ENCODE results near the gene HOXD3.

The HOXD3 gene

GRCh38 chr2:176156807-176157498 is at the start of gene HOXD3:
HOXD3 (plus strand) TSS chr2:176157307; CDS start chr2:176169115, 11,808 bp downstream.
- no peak for TF ChIP-seq CTCF (IDR thresholded peaks at IDR 0.05; ENCODE audit: borderline replicate concordance, control extremely low read depth, extremely low read depth, insufficient read depth, missing control alignments)
- no peak for DNase-seq (ENCODE audit: low spot score)
- in situ Hi-C loops (cut with MboI; ENCODE audit: low sequenced_read_pairs, unreplicated experiment) = no loop called here

DNA sequence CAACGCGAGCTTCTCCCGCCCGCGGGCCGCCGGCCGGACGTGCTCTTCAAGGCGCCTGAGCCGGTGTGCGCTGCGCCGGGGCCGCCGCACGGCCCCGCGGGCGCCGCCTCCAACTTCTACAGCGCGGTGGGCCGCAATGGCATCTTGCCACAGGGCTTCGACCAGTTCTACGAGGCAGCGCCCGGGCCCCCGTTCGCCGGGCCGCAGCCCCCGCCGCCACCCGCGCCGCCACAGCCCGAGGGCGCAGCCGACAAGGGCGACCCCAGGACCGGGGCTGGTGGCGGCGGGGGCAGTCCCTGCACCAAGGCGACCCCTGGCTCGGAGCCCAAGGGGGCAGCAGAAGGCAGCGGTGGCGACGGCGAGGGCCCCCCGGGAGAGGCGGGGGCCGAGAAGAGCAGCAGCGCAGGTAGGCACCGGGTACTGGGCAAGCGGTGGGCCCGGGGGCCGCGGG is 49.4 kb upstream of the HOXD3 start:
- in situ Hi-C loops (cut with MboI; ENCODE audit: low sequenced_read_pairs, unreplicated experiment) = no loop called here
- no peak for TF ChIP-seq CTCF (IDR thresholded peaks at IDR 0.05; ENCODE audit: borderline replicate concordance, control extremely low read depth, extremely low read depth, insufficient read depth, missing control alignments)
- DNase-seq (ENCODE audit: low spot score) = no peak

DNA sequence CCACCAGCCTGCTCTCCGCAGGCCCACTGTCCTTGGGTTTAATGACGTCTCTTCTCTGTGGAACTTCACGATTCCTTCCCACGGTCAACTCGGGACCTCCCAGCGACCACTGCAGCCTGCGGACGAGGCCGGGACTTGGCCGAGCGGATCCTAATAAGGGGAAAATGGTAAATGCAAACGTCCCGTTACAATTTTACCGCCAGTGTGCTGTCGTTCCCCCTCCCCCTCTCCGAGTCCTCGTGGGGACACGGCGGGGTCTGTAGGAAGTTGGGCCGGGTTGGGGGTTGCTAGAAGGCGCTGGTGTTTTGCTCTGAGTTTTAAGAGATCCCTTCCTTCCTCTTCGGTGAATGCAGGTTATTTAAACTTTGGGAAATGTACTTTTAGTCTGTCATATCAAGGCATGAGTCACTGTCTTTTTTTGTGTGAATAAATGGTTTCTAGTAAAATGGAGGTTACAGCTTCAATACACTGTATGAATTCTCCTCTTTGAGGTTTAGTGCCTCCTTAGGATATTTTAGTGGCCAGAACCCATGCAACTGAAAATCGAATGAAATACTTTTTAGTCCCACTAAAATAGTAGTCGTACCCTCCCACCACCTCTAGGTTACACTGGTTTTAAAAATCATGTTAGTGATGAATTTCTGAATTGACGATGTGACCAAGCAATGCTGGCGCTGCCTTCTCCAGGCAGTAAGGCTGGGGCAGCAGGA is 47.8 kb upstream of the HOXD3 start:
- in situ Hi-C loops (cut with MboI; ENCODE audit: low sequenced_read_pairs, unreplicated experiment) = no loop called here
- no peak for DNase-seq (ENCODE audit: low spot score)
- no peak for TF ChIP-seq CTCF (IDR thresholded peaks at IDR 0.05; ENCODE audit: borderline replicate concordance, control extremely low read depth, extremely low read depth, insufficient read depth, missing control alignments)

GRCh38 chr2:176109946-176110345 is 47.2 kb upstream of the HOXD3 start:
- no peak for TF ChIP-seq CTCF (IDR thresholded peaks at IDR 0.05; ENCODE audit: borderline replicate concordance, control extremely low read depth, extremely low read depth, insufficient read depth, missing control alignments)
- in situ Hi-C loops (cut with MboI; ENCODE audit: low sequenced_read_pairs, unreplicated experiment) = no loop called here
- DNase-seq (ENCODE audit: low spot score) = no peak

DNA sequence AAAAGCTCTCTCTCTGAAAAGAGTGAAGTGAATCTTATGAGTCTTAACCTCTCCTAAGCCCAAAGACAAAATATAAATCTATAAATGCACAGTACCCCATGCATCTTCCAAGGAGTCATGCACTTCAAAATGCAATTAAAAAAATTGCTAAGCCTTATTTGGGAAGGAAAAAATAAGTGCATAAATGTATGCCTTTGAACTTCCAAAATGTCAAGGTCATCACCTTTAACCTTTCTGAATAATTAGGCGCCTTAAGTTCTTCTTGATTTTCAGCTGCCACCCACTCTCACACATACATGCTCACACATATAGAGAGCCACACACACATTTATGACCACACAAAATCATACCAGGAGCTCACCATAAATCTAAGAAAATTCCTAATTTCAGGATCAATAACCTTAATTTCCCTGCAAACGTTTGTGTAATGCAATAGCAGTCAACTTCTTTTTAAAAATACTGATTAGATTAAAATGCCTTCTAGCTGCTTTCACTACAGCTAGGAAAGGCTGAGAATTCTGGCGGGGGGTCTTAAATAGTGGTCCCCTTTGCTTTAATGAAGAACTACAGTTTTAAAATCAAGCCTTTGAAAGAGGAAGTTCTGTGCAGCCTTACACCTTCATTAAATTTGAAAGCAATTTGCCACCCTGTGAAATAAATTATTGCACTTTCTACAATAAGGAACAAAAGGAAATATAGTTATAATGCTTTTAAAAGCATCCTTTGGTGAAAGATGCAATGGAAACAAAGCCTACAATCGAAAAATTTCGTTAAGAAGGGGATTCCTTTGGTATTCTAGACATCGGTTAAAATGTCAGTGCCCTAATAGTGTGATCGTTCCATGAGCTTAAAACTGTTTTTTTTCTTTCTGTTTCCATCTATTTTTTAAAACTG is 46.4 kb upstream of the HOXD3 start:
- in situ Hi-C loops (cut with MboI; ENCODE audit: low sequenced_read_pairs, unreplicated experiment) = no loop called here
- TF ChIP-seq CTCF (IDR thresholded peaks at IDR 0.05; ENCODE audit: borderline replicate concordance, control extremely low read depth, extremely low read depth, insufficient read depth, missing control alignments) = no peak
- no peak for DNase-seq (ENCODE audit: low spot score)

GRCh38 chr2:176111309-176111663 is 45.8 kb upstream of the HOXD3 start:
- peak; percentile 72 for DNase-seq (ENCODE audit: low spot score)
- in situ Hi-C loops (cut with MboI; ENCODE audit: low sequenced_read_pairs, unreplicated experiment) = no loop called here
- peak; percentile 68 for TF ChIP-seq CTCF (IDR thresholded peaks at IDR 0.05; ENCODE audit: borderline replicate concordance, control extremely low read depth, extremely low read depth, insufficient read depth, missing control alignments)
